Measurements from ENCODE around the gene AJAP1. TPM values are rescaled to one million over a fixed set of nuclear protein-coding genes. Genes with fewer than 3 reads are reported as not detected.

Gene AJAP1
- total RNA-seq, 1 experiment from 2014 or later: not detected

- Histone ChIP-seq H3K4me1 (replicated peaks; ENCODE audit: insufficient read depth) (no peaks in the 10 kb centered on the region), H2AFZ (no peak overlapping the region), H3K4me2 (no peak overlapping the region), H3K9me2 (ENCODE audit: insufficient read depth) (no peaks in the 10 kb centered on the region), H3K27me3 (ENCODE audit: insufficient read depth, low read depth) (peaks cover 43% of the 10 kb centered on the region), H3K27ac (no peak overlapping the region), H4K20me1 (ENCODE audit: insufficient read depth) (no peaks in the 10 kb centered on the region), H3K9me3 (ENCODE audit: insufficient read depth, low read depth) (no peaks in the 10 kb centered on the region), H3K79me2 (ENCODE audit: low read depth) (no peaks in the 10 kb centered on the region), H3K36me3 (ENCODE audit: low read depth) (no peaks in the 10 kb centered on the region), H3F3A (ENCODE audit: insufficient read depth, low read depth) (no peaks in the 10 kb centered on the region), H3K4me3 (no peak overlapping the region)
- intact Hi-C loops (cut with micrococcal nuclease; ENCODE audit: unreplicated experiment): no loop called here
- BruUV-seq (replicated peaks): no TSS peak
- no peak for DNase-seq
- TF ChIP-seq, protein P1, sequence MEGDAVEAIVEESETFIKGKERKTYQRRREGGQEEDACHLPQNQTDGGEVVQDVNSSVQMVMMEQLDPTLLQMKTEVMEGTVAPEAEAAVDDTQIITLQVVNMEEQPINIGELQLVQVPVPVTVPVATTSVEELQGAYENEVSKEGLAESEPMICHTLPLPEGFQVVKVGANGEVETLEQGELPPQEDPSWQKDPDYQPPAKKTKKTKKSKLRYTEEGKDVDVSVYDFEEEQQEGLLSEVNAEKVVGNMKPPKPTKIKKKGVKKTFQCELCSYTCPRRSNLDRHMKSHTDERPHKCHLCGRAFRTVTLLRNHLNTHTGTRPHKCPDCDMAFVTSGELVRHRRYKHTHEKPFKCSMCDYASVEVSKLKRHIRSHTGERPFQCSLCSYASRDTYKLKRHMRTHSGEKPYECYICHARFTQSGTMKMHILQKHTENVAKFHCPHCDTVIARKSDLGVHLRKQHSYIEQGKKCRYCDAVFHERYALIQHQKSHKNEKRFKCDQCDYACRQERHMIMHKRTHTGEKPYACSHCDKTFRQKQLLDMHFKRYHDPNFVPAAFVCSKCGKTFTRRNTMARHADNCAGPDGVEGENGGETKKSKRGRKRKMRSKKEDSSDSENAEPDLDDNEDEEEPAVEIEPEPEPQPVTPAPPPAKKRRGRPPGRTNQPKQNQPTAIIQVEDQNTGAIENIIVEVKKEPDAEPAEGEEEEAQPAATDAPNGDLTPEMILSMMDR (conservative IDR thresholded peaks at IDR 0.05): no peak
- no peak for TF ChIP-seq EZH2 (IDR thresholded peaks at IDR 0.05; ENCODE audit: low read depth)
- ChIA-PET POLR2A (ENCODE audit: unreplicated experiment) (no interaction called here), CTCF (no interaction called here)
These were observed 30.2 kb upstream of the AJAP1 start for GRCh38 chr1:4624141-4624715.

DNA sequence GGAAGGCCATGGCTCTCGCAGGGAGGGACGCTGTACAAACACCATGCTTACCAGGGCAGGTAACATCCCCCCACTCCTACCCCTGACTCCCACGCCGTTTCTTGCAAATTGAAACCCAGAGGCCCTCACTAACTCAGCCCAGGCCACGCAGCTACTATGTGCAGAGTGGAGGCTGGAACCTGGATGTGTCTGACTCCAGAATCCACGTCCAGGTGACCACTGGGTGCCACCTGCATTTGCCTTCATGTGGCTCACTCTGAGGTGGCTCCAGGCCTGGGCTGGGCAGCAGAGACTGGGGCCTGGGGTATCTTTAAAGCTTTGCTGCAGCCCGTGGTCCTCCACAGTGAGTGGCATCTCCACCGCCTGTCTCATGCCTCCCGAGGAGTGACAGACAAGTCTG, 29.6 kb upstream of the AJAP1 start:
- H3K79me2 ChIP-seq (ENCODE audit: low read depth): no peaks in the 10 kb centered on the region
- no TSS peak for BruUV-seq (replicated peaks)
- no peak overlapping the region for H3K27ac ChIP-seq
- H4K20me1 ChIP-seq (ENCODE audit: insufficient read depth): no peaks in the 10 kb centered on the region
- no peaks in the 10 kb centered on the region for H3F3A ChIP-seq (ENCODE audit: insufficient read depth, low read depth)
- peaks cover 43% of the 10 kb centered on the region for H3K27me3 ChIP-seq (ENCODE audit: insufficient read depth, low read depth)
- no peaks in the 10 kb centered on the region for H3K9me3 ChIP-seq (ENCODE audit: insufficient read depth, low read depth)
- H3K4me2 ChIP-seq: no peak overlapping the region
- no peaks in the 10 kb centered on the region for H3K4me1 ChIP-seq (replicated peaks; ENCODE audit: insufficient read depth)
- no peaks in the 10 kb centered on the region for H3K36me3 ChIP-seq (ENCODE audit: low read depth)
- no peaks in the 10 kb centered on the region for H3K9me2 ChIP-seq (ENCODE audit: insufficient read depth)
- ChIA-PET POLR2A (ENCODE audit: unreplicated experiment) (no interaction called here), CTCF (no interaction called here)
- no peak overlapping the region for H2AFZ ChIP-seq
- intact Hi-C loops (cut with micrococcal nuclease; ENCODE audit: unreplicated experiment): no loop called here
- TF ChIP-seq, protein P1 (conservative IDR thresholded peaks at IDR 0.05): no peak
- TF ChIP-seq EZH2 (IDR thresholded peaks at IDR 0.05; ENCODE audit: low read depth): no peak
- no peak for DNase-seq
- no peak overlapping the region for H3K4me3 ChIP-seq

GRCh38 chr1:4626061-4626460, 28.3 kb upstream of the AJAP1 start:
- intact Hi-C loops (cut with micrococcal nuclease; ENCODE audit: unreplicated experiment): no loop called here
- no peak overlapping the region for H3K4me3 ChIP-seq
- ChIA-PET POLR2A (ENCODE audit: unreplicated experiment) (no interaction called here), CTCF (no interaction called here)
- no peaks in the 10 kb centered on the region for H3K4me1 ChIP-seq (replicated peaks; ENCODE audit: insufficient read depth)
- H3K27me3 ChIP-seq (ENCODE audit: insufficient read depth, low read depth): peaks cover 43% of the 10 kb centered on the region
- no peaks in the 10 kb centered on the region for H4K20me1 ChIP-seq (ENCODE audit: insufficient read depth)
- no peaks in the 10 kb centered on the region for H3K9me2 ChIP-seq (ENCODE audit: insufficient read depth)
- no peak for TF ChIP-seq EZH2 (IDR thresholded peaks at IDR 0.05; ENCODE audit: low read depth)
- TF ChIP-seq, protein P1 (conservative IDR thresholded peaks at IDR 0.05): no peak
- no peak overlapping the region for H3K27ac ChIP-seq
- H3K4me2 ChIP-seq: no peak overlapping the region
- H3K79me2 ChIP-seq (ENCODE audit: low read depth): no peaks in the 10 kb centered on the region
- no peaks in the 10 kb centered on the region for H3K9me3 ChIP-seq (ENCODE audit: insufficient read depth, low read depth)
- H2AFZ ChIP-seq: no peak overlapping the region
- no peaks in the 10 kb centered on the region for H3F3A ChIP-seq (ENCODE audit: insufficient read depth, low read depth)
- BruUV-seq (replicated peaks): no TSS peak
- DNase-seq: no peak
- no peaks in the 10 kb centered on the region for H3K36me3 ChIP-seq (ENCODE audit: low read depth)
